Hepatocyte (in vitro differentiated cells): ENCODE data around the gene STK24. TPM values are rescaled to one million over a fixed set of nuclear protein-coding genes. Genes with fewer than 3 reads are reported as not detected.
A peak's percentile ranks its signal among the peaks of the same experiment; 100 is the strongest.

Experiments used
- DNase-seq: peaks from one replicate; pipeline ENCODE4 v3.0.0-alpha.2; 2016; ENCODE audit warnings: low spot score
- H2AFZ ChIP-seq: fragments of 200-600 bp; sonication (generic); 2 replicates; pipeline ENCODE4 v1.6.0; 2016; ENCODE audit warnings: antibody characterized with exemption, mild to moderate bottlenecking
- H3K27ac ChIP-seq: fragments of 200-600 bp; sonication (generic); 2 replicates; pipeline ENCODE4 v1.5.1; 2016; ENCODE audit warnings: mild to moderate bottlenecking
- H3K27me3 ChIP-seq: fragments of 200-600 bp; sonication (generic); 2 replicates; pipeline ENCODE4 v1.6.1; 2016
- H3K36me3 ChIP-seq: fragments of 200-600 bp; sonication (generic); replicated peaks from 2 replicates; pipeline ENCODE4 v1.5.1; 2016; ENCODE audit warnings: low read depth; ENCODE audit not compliant: insufficient read depth
- H3K4me1 ChIP-seq: fragments of 200-600 bp; sonication (generic); 2 replicates; pipeline ENCODE4 v1.5.1; 2016; ENCODE audit warnings: mild to moderate bottlenecking, moderate library complexity; ENCODE audit not compliant: insufficient read depth
- H3K4me2 ChIP-seq: fragments of 200-600 bp; sonication (generic); 2 replicates; pipeline ENCODE4 v1.6.0; 2016
- H3K4me3 ChIP-seq: fragments of 200-600 bp; sonication (generic); 2 replicates; pipeline ENCODE4 v1.5.1; 2016; ENCODE audit warnings: mild to moderate bottlenecking
- H3K79me2 ChIP-seq: fragments of 200-600 bp; sonication (generic); 2 replicates; pipeline ENCODE4 v1.6.0; 2017; ENCODE audit warnings: mild to moderate bottlenecking
- H3K9me2 ChIP-seq: fragments of 200-600 bp; sonication (generic); replicated peaks from 2 replicates; pipeline ENCODE4 v1.6.0; 2017; ENCODE audit warnings: mild to moderate bottlenecking; ENCODE audit not compliant: insufficient read depth
- H3K9me3 ChIP-seq: fragments of 200-600 bp; sonication (generic); 2 replicates; pipeline ENCODE4 v1.5.1; 2016; ENCODE audit warnings: low read depth, mild to moderate bottlenecking
- H4K20me1 ChIP-seq: fragments of 200-600 bp; sonication (generic); 2 replicates; pipeline ENCODE4 v1.6.0; 2016; ENCODE audit warnings: mild to moderate bottlenecking; ENCODE audit not compliant: insufficient read depth, poor library complexity, severe bottlenecking
- CTCF ChIP-seq: fragments of 200-600 bp; sonication (generic); IDR thresholded peaks from 2 replicates; pipeline ENCODE4 v1.5.1; 2016; ENCODE audit warnings: antibody characterized with exemption, mild to moderate bottlenecking; ENCODE audit not compliant: poor library complexity
- EZH2 ChIP-seq: fragments of 200-600 bp; sonication (generic); IDR thresholded peaks from 2 replicates; pipeline ENCODE4 v1.6.1; 2016; ENCODE audit warnings: antibody characterized with exemption, mild to moderate bottlenecking, borderline replicate concordance
- EZH2phosphoT487 ChIP-seq: fragments of 200-600 bp; sonication (generic); IDR thresholded peaks from one replicate; pipeline ENCODE4 v1.6.1; 2018; ENCODE audit warnings: antibody characterized with exemption, mild to moderate bottlenecking, low read depth, moderate library complexity; ENCODE audit not compliant: unreplicated experiment, severe bottlenecking
- WGBS: methylation state at CpG from one replicate; pipeline ENCODE4 v1.1.6; 2016; ENCODE audit warnings: low lambda C conversion rate; ENCODE audit errors: missing lambda C conversion rate; 5-methylcytosine and 5-hydroxymethylcytosine counted together
- polyA plus RNA-seq: library from polyadenylated mRNA; unstranded; fragments of >200 nt; fragmentation: Nextera tagmentation; extraction: Ambion mirVana; gene quantifications from 2 replicates; pipeline ENCODE4 v1.2.1, GENCODE V29; 2016
- total RNA-seq: library from RNA; depleted of rRNA; stranded (reverse); fragments of >200 nt; gene quantifications from 2 replicates; pipeline ENCODE4 v1.2.3, GENCODE V29; 2014

STK24 gene
- total and polyA plus RNA-seq, 2 experiments from 2014 or later, result 71.2 to 74.4 TPM

GRCh38 chr13:98541191-98541590 lies 35.7 kb downstream of the STK24 start:
- peaks cover 98% of the 10 kb centered on the region for H4K20me1 ChIP-seq
- peaks cover 34% of the 10 kb centered on the region for H3K4me1 ChIP-seq
- DNase-seq, result no peak
- TF ChIP-seq CTCF, result no peak
- no peak for TF ChIP-seq EZH2
- no peak for TF ChIP-seq EZH2phosphoT487
- peak overlapping the region; percentile 37 for H3K27ac ChIP-seq
- no peaks in the 10 kb centered on the region for H3K9me3 ChIP-seq
- peaks cover 100% of the 10 kb centered on the region for H3K79me2 ChIP-seq
- 46% methylated on average over 5 of the region's 5 CpGs for WGBS
- no peaks in the 10 kb centered on the region for H3K9me2 ChIP-seq
- H3K4me2 ChIP-seq, result peak overlapping the region; percentile 2
- H3K4me3 ChIP-seq, result no peak overlapping the region
- no peaks in the 10 kb centered on the region for H3K27me3 ChIP-seq
- no peak overlapping the region for H2AFZ ChIP-seq
- no peaks in the 10 kb centered on the region for H3K36me3 ChIP-seq

GRCh38 chr13:98540476-98540875 lies 36.4 kb downstream of the STK24 start:
- Histone ChIP-seq H3K79me2 (peaks cover 100% of the 10 kb centered on the region), H4K20me1 (peaks cover 98% of the 10 kb centered on the region), H3K27me3 (no peaks in the 10 kb centered on the region), H3K4me1 (peaks cover 41% of the 10 kb centered on the region), H3K9me2 (no peaks in the 10 kb centered on the region), H3K4me3 (no peak overlapping the region), H3K27ac (peak overlapping the region; percentile 37), H2AFZ (no peak overlapping the region), H3K4me2 (no peak overlapping the region), H3K9me3 (no peaks in the 10 kb centered on the region), H3K36me3 (no peaks in the 10 kb centered on the region)
- DNase-seq, result no peak
- 67% methylated on average over 1 of the region's 1 CpG for WGBS
- TF ChIP-seq EZH2, result no peak
- no peak for TF ChIP-seq CTCF
- TF ChIP-seq EZH2phosphoT487, result no peak

GRCh38 chr13:98539666-98540065 lies 37.2 kb downstream of the STK24 start:
- no peaks in the 10 kb centered on the region for H3K9me2 ChIP-seq
- H3K36me3 ChIP-seq, result no peaks in the 10 kb centered on the region
- TF ChIP-seq EZH2 (no peak), EZH2phosphoT487 (no peak), CTCF (no peak)
- no peak overlapping the region for H3K4me2 ChIP-seq
- WGBS, result 73% methylated on average over 7 of the region's 7 CpGs
- no peaks in the 10 kb centered on the region for H3K9me3 ChIP-seq
- H2AFZ ChIP-seq, result no peak overlapping the region
- DNase-seq, result no peak
- no peaks in the 10 kb centered on the region for H3K27me3 ChIP-seq
- no peak overlapping the region for H3K27ac ChIP-seq
- H3K4me3 ChIP-seq, result no peak overlapping the region
- H3K4me1 ChIP-seq, result peaks cover 41% of the 10 kb centered on the region
- H4K20me1 ChIP-seq, result peaks cover 98% of the 10 kb centered on the region
- H3K79me2 ChIP-seq, result peaks cover 100% of the 10 kb centered on the region

- no peak overlapping the region for H3K4me2 ChIP-seq
- peaks cover 97% of the 10 kb centered on the region for H4K20me1 ChIP-seq
- H3K27me3 ChIP-seq, result no peaks in the 10 kb centered on the region
- H3K27ac ChIP-seq, result no peak overlapping the region
- H3K4me1 ChIP-seq, result peaks cover 36% of the 10 kb centered on the region
- TF ChIP-seq CTCF (no peak), EZH2 (no peak), EZH2phosphoT487 (no peak)
- no peaks in the 10 kb centered on the region for H3K9me2 ChIP-seq
- H3K4me3 ChIP-seq, result no peak overlapping the region
- WGBS, result 97% methylated on average over 8 of the region's 8 CpGs
- H3K36me3 ChIP-seq, result no peaks in the 10 kb centered on the region
- H3K79me2 ChIP-seq, result peaks cover 100% of the 10 kb centered on the region
- no peaks in the 10 kb centered on the region for H3K9me3 ChIP-seq
- no peak for DNase-seq
- H2AFZ ChIP-seq, result no peak overlapping the region
Measured at GRCh38 chr13:98538876-98539275, 38.0 kb downstream of the STK24 start.
